C4-2B (cell line): ENCODE results near the gene DEK.

ENCODE experiments used
- CTCF ChIP-seq: fragments of 450-650 bp; conservative IDR thresholded peaks from 2 replicates; pipeline ENCODE4 v1.5.1; 2017; ENCODE audit warnings: mild to moderate bottlenecking
- ZFX ChIP-seq: fragments of 450-650 bp; IDR thresholded peaks from 2 replicates; pipeline ENCODE4 v1.6.1; 2017

DNA sequence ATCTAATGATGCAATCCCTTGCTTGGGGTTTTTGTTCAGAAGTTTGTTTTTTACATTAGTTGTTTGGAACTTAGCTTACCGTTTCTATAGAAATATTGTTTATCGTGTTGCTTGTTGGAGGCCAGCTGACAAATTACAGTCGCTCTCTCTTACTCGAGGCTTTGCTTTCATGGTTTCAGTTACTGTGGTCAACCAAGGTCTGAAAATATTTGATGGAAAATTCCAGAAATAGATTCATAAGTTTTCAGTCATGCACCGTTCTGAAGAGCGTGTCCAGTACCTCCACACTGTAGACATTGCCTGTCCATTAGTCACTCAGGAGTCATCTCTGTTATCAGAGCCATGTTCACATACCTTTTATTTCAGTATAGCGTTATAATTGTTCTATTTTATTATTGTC is 47.9 kb downstream of the DEK start:
- TF ChIP-seq CTCF, result no peak
- no peak for TF ChIP-seq ZFX
